GM19025 (cell line): ENCODE data around the gene GLT8D2.

Source experiments
- ATAC-seq: cut with Tn5 transposase; IDR thresholded peaks from one replicate; pipeline ENCODE4 v1.9.1; 2021; ENCODE audit warnings: mild to moderate bottlenecking, low read depth, moderate library complexity; ENCODE audit not compliant: unreplicated experiment

GLT8D2 gene

GRCh38 chr12:104006929-104007328 is 43.1 kb downstream of the GLT8D2 start:
- no peak for ATAC-seq

DNA sequence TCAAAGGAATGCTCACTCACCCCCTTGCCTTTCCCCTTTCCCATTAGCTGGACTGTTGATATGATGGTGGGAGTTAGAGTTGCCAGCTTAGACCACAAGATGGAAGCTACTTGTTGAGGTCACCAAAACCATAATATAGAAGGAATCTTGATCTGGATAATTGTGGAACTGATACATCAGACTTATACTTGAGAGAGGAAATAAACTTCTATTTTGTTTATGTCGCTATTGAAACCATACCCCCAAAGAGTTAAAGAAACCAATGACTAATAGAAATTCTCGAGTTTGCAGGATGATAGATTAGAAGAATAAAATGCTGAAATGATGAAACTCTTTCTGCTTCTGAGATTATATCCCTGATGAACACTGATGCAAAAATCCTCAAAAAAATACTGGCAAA is 46.4 kb downstream of the GLT8D2 start:
- ATAC-seq = no peak

GRCh38 chr12:104002686-104003085 is 47.3 kb downstream of the GLT8D2 start:
- no peak for ATAC-seq

DNA sequence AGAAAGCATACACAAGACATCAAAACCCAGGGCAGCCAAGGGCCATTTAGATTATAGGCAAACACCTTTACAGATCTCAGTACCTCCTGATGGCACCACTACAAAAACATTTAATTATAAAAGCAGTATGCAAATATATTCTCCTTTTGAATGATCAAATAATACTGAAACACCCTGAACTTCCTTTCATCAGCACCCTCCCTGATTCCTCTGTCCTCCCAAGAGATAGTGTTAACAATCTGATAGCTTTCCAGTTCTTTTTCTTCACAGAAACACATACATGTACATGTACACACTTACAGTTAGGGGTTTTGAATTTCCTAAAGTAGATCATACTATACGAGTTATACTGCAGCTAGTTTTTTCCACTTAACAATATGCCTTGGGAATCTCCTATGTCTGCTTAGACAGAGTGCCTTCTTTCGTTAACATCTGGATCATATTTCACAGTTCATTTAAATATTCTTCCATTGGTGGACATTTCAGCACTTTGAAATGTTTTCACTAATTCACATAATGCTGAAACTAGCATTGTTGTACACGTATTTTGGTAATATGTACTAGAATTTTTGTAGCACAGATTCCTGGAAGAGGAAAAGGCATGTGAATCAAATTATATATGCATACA is 49.1 kb downstream of the GLT8D2 start:
- no peak for ATAC-seq

GRCh38 chr12:103998976-103999375 is 51.0 kb downstream of the GLT8D2 start:
- ATAC-seq = no peak

DNA sequence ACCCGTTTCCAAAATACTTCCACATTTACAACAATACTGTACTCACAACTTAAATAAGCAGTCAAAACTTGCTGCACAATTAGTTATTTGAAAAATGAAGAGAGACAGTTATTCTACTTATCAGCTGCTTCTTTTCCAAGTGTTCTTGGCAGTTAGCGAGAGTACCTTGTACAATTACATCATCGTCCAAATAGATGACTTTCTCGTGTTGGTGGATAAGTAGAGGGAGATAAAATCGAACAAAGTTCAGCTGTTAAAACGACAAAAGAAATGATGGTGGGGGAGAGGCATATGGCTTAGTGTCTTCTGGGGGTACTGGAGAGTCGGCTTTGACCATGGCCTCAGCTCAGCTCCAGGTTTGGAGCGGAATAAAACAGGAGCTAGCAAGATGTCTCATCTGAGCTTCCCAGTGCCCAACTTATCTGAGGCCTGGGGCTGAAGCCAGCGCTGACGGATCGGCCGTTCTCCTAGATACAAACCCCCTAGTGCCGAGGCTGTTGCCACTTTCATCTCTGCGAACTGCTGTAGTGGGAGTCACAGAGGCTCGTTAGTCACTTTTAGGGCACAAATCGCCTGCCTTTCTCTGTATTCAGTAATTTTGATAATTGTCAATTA is 52.6 kb downstream of the GLT8D2 start:
- no peak for ATAC-seq

- ATAC-seq = no peak
These were observed 53.4 kb downstream of the GLT8D2 start for GRCh38 chr12:103996595-103996994.

GRCh38 chr12:103994235-103994634 is 55.8 kb downstream of the GLT8D2 start:
- no peak for ATAC-seq

GRCh38 chr12:103986829-103987228 is 63.2 kb downstream of the GLT8D2 start:
- no peak for ATAC-seq

GRCh38 chr12:103978384-103978982 is 71.5 kb downstream of the GLT8D2 start:
- ATAC-seq = no peak

DNA sequence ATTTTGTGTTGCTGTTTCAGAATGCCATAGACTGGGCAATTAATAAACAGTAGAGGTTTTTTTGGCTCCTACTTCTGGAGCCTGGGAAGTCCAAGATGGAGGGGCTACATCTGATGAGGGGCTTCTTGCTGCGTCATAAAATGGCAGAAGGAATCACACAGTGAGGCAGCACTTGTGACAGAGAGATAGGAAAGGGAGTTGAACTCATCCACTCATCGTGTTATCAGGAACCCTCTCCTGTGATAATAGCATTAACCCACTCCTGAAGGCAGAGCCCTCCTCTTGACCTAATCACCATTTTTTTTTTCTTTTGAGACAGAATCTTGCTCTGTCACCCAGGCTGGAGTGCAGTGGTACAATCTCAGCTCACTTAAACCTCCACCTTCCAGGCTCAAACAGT is 74.6 kb downstream of the GLT8D2 start:
- no peak for ATAC-seq

DNA sequence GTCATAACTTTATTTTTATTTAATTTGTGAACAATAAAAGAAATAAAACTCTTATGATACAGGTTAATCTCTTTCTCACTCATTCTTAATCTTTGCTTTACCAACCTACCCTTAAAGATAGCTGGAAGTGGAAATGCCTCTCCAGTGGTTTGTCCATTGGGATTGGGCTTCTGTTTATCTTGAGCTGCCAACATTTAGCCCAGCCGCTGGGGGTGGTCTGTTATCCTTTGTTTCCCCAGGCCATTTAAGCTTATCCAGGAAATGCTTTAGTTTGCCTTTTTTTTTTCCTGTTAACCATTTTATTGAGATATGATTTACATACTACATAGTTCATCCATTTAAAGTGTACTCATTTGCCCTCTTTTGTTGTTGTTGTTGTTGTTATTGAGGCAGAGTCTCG is 76.1 kb downstream of the GLT8D2 start:
- no peak for ATAC-seq

GRCh38 chr12:103969391-103969790 is 80.6 kb downstream of the GLT8D2 start:
- no peak for ATAC-seq

- ATAC-seq = no peak
These were observed 83.3 kb downstream of the GLT8D2 start for GRCh38 chr12:103966736-103967135.

GRCh38 chr12:103965590-103966504 is 84.1 kb downstream of the GLT8D2 start, which contains the start of gene TDG:
Gene TDG (plus strand): TSS chr12:103965872. CDS start chr12:103966038, 166 bp downstream.
- peak; percentile 88 for ATAC-seq

- ATAC-seq = no peak
These were observed 84.8 kb downstream of the GLT8D2 start for GRCh38 chr12:103965255-103965589.

DNA sequence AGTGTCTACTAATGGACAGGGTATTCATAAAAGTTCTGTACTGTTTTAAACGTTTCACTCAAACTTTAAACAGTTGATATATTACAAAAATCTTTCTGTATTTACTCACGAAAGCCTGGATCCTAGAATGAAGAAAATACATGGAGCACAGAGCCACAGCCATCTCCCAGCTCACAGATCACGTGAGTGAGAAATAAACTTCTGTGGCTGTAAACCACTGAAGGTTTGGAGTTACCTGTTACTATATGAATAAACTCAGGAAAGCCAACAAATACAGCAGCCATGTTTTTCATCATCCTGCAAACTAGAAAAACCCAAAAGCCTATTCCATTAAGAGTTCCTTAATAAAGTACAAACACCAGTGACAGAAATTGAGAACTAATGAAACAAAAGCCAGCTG is 85.2 kb downstream of the GLT8D2 start:
- ATAC-seq = no peak

GRCh38 chr12:103962493-103962892 is 87.5 kb downstream of the GLT8D2 start:
- no peak for ATAC-seq

- ATAC-seq = no peak
These were observed 89.3 kb downstream of the GLT8D2 start for GRCh38 chr12:103960616-103961227.

- ATAC-seq = no peak
These were observed 91.4 kb downstream of the GLT8D2 start for GRCh38 chr12:103958621-103959020.
